HEK293 (cell line): ENCODE data around the gene LRFN4.

Experiments used
- CTCF ChIP-seq: fragments of 450-650 bp; formaldehyde crosslinking; IDR thresholded peaks from 2 replicates; pipeline ENCODE4 v1.5.1; 2016; ENCODE audit warnings: missing biosample characterization, missing genetic modification characterization
- ZBTB26 ChIP-seq: fragments of 450-650 bp; formaldehyde crosslinking; optimal IDR thresholded peaks from 2 replicates; pipeline ENCODE3; 2016; ENCODE audit warnings: missing biosample characterization, mild to moderate bottlenecking, missing genetic modification characterization
- ZNF114 ChIP-seq: fragments of 450-650 bp; formaldehyde crosslinking; IDR thresholded peaks from 2 replicates; pipeline ENCODE4 v1.5.0; 2017; ENCODE audit warnings: missing biosample characterization, missing genetic modification characterization
- ZNF121 ChIP-seq: fragments of 450-650 bp; formaldehyde crosslinking; IDR thresholded peaks from 2 replicates; pipeline ENCODE4 v1.5.1; 2016; ENCODE audit warnings: missing biosample characterization, missing genetic modification characterization
- ZNF138 ChIP-seq: fragments of 450-650 bp; formaldehyde crosslinking; IDR thresholded peaks from 2 replicates; pipeline ENCODE4 v1.5.1; 2016; ENCODE audit warnings: missing biosample characterization, missing genetic modification characterization, borderline replicate concordance
- ZNF24 ChIP-seq: fragments of 450-650 bp; formaldehyde crosslinking; IDR thresholded peaks from 2 replicates; pipeline ENCODE4 v1.5.1; 2016; ENCODE audit warnings: missing biosample characterization, missing genetic modification characterization
- ZNF274 ChIP-seq, 2 experiments: fragments of 200-500 bp in 1 of 2; fragments of 450-650 bp in 1 of 2; sonication (Bioruptor generic) in 1 of 2; formaldehyde crosslinking in 1 of 2; IDR thresholded peaks; 2 replicates each; pipeline versions ENCODE4 v1.5.1 to v1.6.1; 2014 to 2016; ENCODE audit warnings: borderline replicate concordance in 1 of 2, inconsistent platforms in 1 of 2, low read length in 1 of 2, missing biosample characterization in 1 of 2, missing genetic modification characterization in 1 of 2
- ZNF747 ChIP-seq: fragments of 450-650 bp; formaldehyde crosslinking; IDR thresholded peaks from 2 replicates; pipeline ENCODE4 v1.5.1; 2016; ENCODE audit warnings: missing biosample characterization, missing genetic modification characterization
- ZNF768 ChIP-seq: fragments of 450-650 bp; formaldehyde crosslinking; IDR thresholded peaks from 2 replicates; pipeline ENCODE4 v1.5.1; 2018; ENCODE audit warnings: missing biosample characterization, mild to moderate bottlenecking, missing genetic modification characterization

GRCh38 chr11:66809592-66809991 is 47.3 kb upstream of the LRFN4 start:
- TF ChIP-seq CTCF (tag by site-specific recombination) (no peak), ZNF768 (no peak), ZNF274 (IDR thresholded peaks at IDR 0.05; ENCODE audit: low read length) (no peak), ZNF274 (tag by site-specific recombination; IDR thresholded peaks at IDR 0.05; ENCODE audit: borderline replicate concordance) (no peak), ZNF24 (tag by site-specific recombination) (no peak), ZBTB26 (no peak), ZNF114 (no peak), ZNF747 (tag by site-specific recombination) (no peak), ZNF138 (tag by site-specific recombination) (no peak), ZNF121 (tag by site-specific recombination) (no peak)
